ENCODE measurements around the gene ARHGEF28. TPM values are rescaled to one million over a fixed set of nuclear protein-coding genes. Genes with fewer than 3 reads are reported as not detected.

The ARHGEF28 gene
- polyA plus RNA-seq, 1 donor from 2014 or later, result not detected

- Histone ChIP-seq H3K36me3 (ENCODE audit: insufficient read depth, low read length) (no peaks in the 10 kb centered on the region), H3K27ac (ENCODE audit: low read length) (no peak overlapping the region), H3K9me3 (ENCODE audit: low read length) (no peaks in the 10 kb centered on the region), H2AFZ (ENCODE audit: low read depth, low read length) (no peak overlapping the region), H3K9me2 (ENCODE audit: insufficient read depth, low read length) (no peaks in the 10 kb centered on the region), H3F3A (ENCODE audit: insufficient read depth, low read length, poor library complexity, severe bottlenecking) (no peaks in the 10 kb centered on the region), H3K4me3 (ENCODE audit: low read length) (no peak overlapping the region), H4K20me1 (ENCODE audit: insufficient read depth) (no peaks in the 10 kb centered on the region), H3K79me2 (replicated peaks; ENCODE audit: insufficient read depth, low read length) (no peaks in the 10 kb centered on the region), H3K9ac (ENCODE audit: low read length) (no peak overlapping the region), H3K27me3 (ENCODE audit: insufficient read depth, low read depth, low read length) (no peaks in the 10 kb centered on the region), H3K4me2 (ENCODE audit: low read length) (no peak overlapping the region)
- TF ChIP-seq CTCF (IDR thresholded peaks at IDR 0.05; ENCODE audit: poor library complexity, severe bottlenecking) (no peak), SMC3 (conservative IDR thresholded peaks at IDR 0.05; ENCODE audit: poor library complexity) (no peak), RAD21 (conservative IDR thresholded peaks at IDR 0.05) (no peak), TAF1 (IDR thresholded peaks at IDR 0.05; ENCODE audit: low read depth) (no peak), EZH2 (IDR thresholded peaks at IDR 0.05; ENCODE audit: borderline replicate concordance, insufficient read depth, low read length, poor library complexity, severe bottlenecking) (no peak), POLR2AphosphoS5 (IDR thresholded peaks at IDR 0.05) (no peak), REST (IDR thresholded peaks at IDR 0.05; ENCODE audit: borderline replicate concordance) (no peak), MXI1 (conservative IDR thresholded peaks at IDR 0.05; ENCODE audit: poor library complexity, severe bottlenecking) (no peak), EP300 (conservative IDR thresholded peaks at IDR 0.05; ENCODE audit: poor library complexity, severe bottlenecking) (no peak)
Measured at GRCh38 chr5:73899055-73899454, 273.1 kb downstream of the ARHGEF28 start.

GRCh38 chr5:73899916-73900315 lies 273.9 kb downstream of the ARHGEF28 start:
- H3K9me3 ChIP-seq (ENCODE audit: low read length), result no peaks in the 10 kb centered on the region
- H4K20me1 ChIP-seq (ENCODE audit: insufficient read depth), result no peaks in the 10 kb centered on the region
- no peaks in the 10 kb centered on the region for H3K9me2 ChIP-seq (ENCODE audit: insufficient read depth, low read length)
- TF ChIP-seq MXI1 (conservative IDR thresholded peaks at IDR 0.05; ENCODE audit: poor library complexity, severe bottlenecking) (no peak), POLR2AphosphoS5 (IDR thresholded peaks at IDR 0.05) (no peak), REST (IDR thresholded peaks at IDR 0.05; ENCODE audit: borderline replicate concordance) (no peak), SMC3 (conservative IDR thresholded peaks at IDR 0.05; ENCODE audit: poor library complexity) (no peak), RAD21 (conservative IDR thresholded peaks at IDR 0.05) (no peak), EP300 (conservative IDR thresholded peaks at IDR 0.05; ENCODE audit: poor library complexity, severe bottlenecking) (no peak), TAF1 (IDR thresholded peaks at IDR 0.05; ENCODE audit: low read depth) (no peak), CTCF (IDR thresholded peaks at IDR 0.05; ENCODE audit: poor library complexity, severe bottlenecking) (no peak)
- H3K27ac ChIP-seq (ENCODE audit: low read length), result no peak overlapping the region
- H3K4me2 ChIP-seq (ENCODE audit: low read length), result no peak overlapping the region
- H3K4me3 ChIP-seq (ENCODE audit: low read length), result no peak overlapping the region
- no peaks in the 10 kb centered on the region for H3K79me2 ChIP-seq (replicated peaks; ENCODE audit: insufficient read depth, low read length)
- no peaks in the 10 kb centered on the region for H3K27me3 ChIP-seq (ENCODE audit: insufficient read depth, low read depth, low read length)
- H3K9ac ChIP-seq (ENCODE audit: low read length), result no peak overlapping the region
- H3F3A ChIP-seq (ENCODE audit: insufficient read depth, low read length, poor library complexity, severe bottlenecking), result no peaks in the 10 kb centered on the region
- no peak overlapping the region for H2AFZ ChIP-seq (ENCODE audit: low read depth, low read length)
- no peaks in the 10 kb centered on the region for H3K36me3 ChIP-seq (ENCODE audit: insufficient read depth, low read length)

All from neural cell (in vitro differentiated cells).